KMS-11 (cell line): Measurements from ENCODE around the gene GADL1.

Source experiments
- H2AFZ ChIP-seq: fragments of 200-600 bp; sonication (generic); 2 replicates; pipeline ENCODE4 v1.6.1; 2016; ENCODE audit warnings: antibody characterized with exemption, mixed run types, low read depth
- H3K27ac ChIP-seq: fragments of 200-600 bp; sonication (generic); 2 replicates; pipeline ENCODE4 v1.6.1; 2016; ENCODE audit warnings: mild to moderate bottlenecking, mixed run types
- H3K27me3 ChIP-seq: fragments of 200-600 bp; sonication (generic); 2 replicates; pipeline ENCODE4 v1.6.1; 2017; ENCODE audit warnings: mild to moderate bottlenecking, low read depth, mixed run types, moderate library complexity; ENCODE audit not compliant: insufficient read depth
- H3K36me3 ChIP-seq: fragments of 200-600 bp; sonication (generic); 2 replicates; pipeline ENCODE4 v1.6.1; 2017; ENCODE audit warnings: mild to moderate bottlenecking, mixed run types; ENCODE audit not compliant: insufficient read depth
- H3K4me1 ChIP-seq: fragments of 200-600 bp; sonication (generic); 2 replicates; pipeline ENCODE4 v1.6.1; 2016; ENCODE audit warnings: mild to moderate bottlenecking, low read depth, mixed run types; ENCODE audit not compliant: poor library complexity, severe bottlenecking
- H3K4me2 ChIP-seq: fragments of 200-600 bp; sonication (generic); 2 replicates; pipeline ENCODE4 v1.7.0; 2016; ENCODE audit warnings: mild to moderate bottlenecking, mixed run types
- H3K4me3 ChIP-seq: fragments of 200-600 bp; sonication (generic); IDR thresholded peaks from 2 replicates; pipeline ENCODE4 v1.6.1; 2017; ENCODE audit warnings: low read depth, low read length, mixed read lengths; ENCODE audit not compliant: insufficient read depth
- H3K79me2 ChIP-seq: fragments of 200-600 bp; sonication (generic); 2 replicates; pipeline ENCODE4 v1.6.1; 2016; ENCODE audit warnings: low read depth, mixed run types; ENCODE audit not compliant: insufficient read depth
- H3K9ac ChIP-seq: fragments of 200-600 bp; sonication (generic); 2 replicates; pipeline ENCODE4 v1.6.1; 2016; ENCODE audit warnings: mild to moderate bottlenecking, mixed run types
- H4K20me1 ChIP-seq: fragments of 200-600 bp; sonication (generic); 2 replicates; pipeline ENCODE4 v1.6.1; 2016; ENCODE audit warnings: mild to moderate bottlenecking, mixed run types; ENCODE audit not compliant: insufficient read depth
- TF ChIP-seq, protein P1 (sequence below): fragments of 200-600 bp; sonication (generic); conservative IDR thresholded peaks from 2 replicates; pipeline ENCODE4 v1.6.1; 2017; ENCODE audit warnings: low read depth, mild to moderate bottlenecking, antibody characterized with exemption, low read length, moderate library complexity, mixed read lengths

The GADL1 gene

GRCh38 chr3:30737743-30738499, 156.5 kb downstream of the GADL1 start:
- Histone ChIP-seq H3K4me2 (no peak overlapping the region), H3K4me3 (no peak overlapping the region), H3K79me2 (no peaks in the 10 kb centered on the region), H2AFZ (no peak overlapping the region), H3K27me3 (no peaks in the 10 kb centered on the region), H3K4me1 (no peaks in the 10 kb centered on the region), H3K9ac (no peak overlapping the region), H3K27ac (no peak overlapping the region), H3K36me3 (no peaks in the 10 kb centered on the region), H4K20me1 (no peaks in the 10 kb centered on the region)
- TF ChIP-seq, protein P1, sequence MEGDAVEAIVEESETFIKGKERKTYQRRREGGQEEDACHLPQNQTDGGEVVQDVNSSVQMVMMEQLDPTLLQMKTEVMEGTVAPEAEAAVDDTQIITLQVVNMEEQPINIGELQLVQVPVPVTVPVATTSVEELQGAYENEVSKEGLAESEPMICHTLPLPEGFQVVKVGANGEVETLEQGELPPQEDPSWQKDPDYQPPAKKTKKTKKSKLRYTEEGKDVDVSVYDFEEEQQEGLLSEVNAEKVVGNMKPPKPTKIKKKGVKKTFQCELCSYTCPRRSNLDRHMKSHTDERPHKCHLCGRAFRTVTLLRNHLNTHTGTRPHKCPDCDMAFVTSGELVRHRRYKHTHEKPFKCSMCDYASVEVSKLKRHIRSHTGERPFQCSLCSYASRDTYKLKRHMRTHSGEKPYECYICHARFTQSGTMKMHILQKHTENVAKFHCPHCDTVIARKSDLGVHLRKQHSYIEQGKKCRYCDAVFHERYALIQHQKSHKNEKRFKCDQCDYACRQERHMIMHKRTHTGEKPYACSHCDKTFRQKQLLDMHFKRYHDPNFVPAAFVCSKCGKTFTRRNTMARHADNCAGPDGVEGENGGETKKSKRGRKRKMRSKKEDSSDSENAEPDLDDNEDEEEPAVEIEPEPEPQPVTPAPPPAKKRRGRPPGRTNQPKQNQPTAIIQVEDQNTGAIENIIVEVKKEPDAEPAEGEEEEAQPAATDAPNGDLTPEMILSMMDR = no peak

- TF ChIP-seq, protein P1 = no peak
- no peak overlapping the region for H3K4me3 ChIP-seq
Observed at GRCh38 chr3:30733696-30734095, 160.8 kb downstream of the GADL1 start.

GRCh38 chr3:30733209-30733608, 161.3 kb downstream of the GADL1 start:
- H3K79me2 ChIP-seq = no peaks in the 10 kb centered on the region
- no peak overlapping the region for H2AFZ ChIP-seq
- H3K4me1 ChIP-seq = no peaks in the 10 kb centered on the region
- H3K4me3 ChIP-seq = no peak overlapping the region
- H3K36me3 ChIP-seq = no peaks in the 10 kb centered on the region
- no peak overlapping the region for H3K9ac ChIP-seq
- no peaks in the 10 kb centered on the region for H4K20me1 ChIP-seq
- TF ChIP-seq, protein P1 = no peak
- no peak overlapping the region for H3K27ac ChIP-seq
- no peaks in the 10 kb centered on the region for H3K27me3 ChIP-seq
- no peak overlapping the region for H3K4me2 ChIP-seq

More at GRCh38 chr3:30733696-30734095, 160.8 kb downstream of the GADL1 start:
- Histone ChIP-seq H3K4me2 (no peak overlapping the region), H3K27me3 (no peaks in the 10 kb centered on the region), H3K79me2 (no peaks in the 10 kb centered on the region), H4K20me1 (no peaks in the 10 kb centered on the region), H2AFZ (no peak overlapping the region), H3K27ac (no peak overlapping the region), H3K36me3 (no peaks in the 10 kb centered on the region), H3K9ac (no peak overlapping the region), H3K4me1 (no peaks in the 10 kb centered on the region)

DNA sequence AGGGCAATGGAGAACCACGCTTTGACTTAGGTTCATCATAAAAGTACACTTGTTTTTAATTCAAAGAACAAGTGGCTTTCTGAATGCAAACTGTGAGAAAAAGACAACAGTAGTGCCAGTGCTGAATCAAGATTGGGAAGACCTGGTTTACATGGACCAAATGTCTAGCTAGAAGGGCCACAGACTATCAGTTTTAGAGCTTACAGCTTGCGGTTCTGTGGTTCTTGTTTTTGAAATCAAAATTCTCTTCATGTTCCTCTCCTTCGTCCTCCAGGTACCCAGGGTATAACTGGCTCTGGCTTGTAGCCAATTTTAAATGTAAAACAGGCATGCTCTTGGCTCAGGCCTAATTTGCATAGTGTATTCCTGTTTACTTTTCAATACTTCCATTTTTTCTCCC, 163.5 kb downstream of the GADL1 start:
- Histone ChIP-seq H3K4me2 (no peak overlapping the region), H3K9ac (no peak overlapping the region), H2AFZ (no peak overlapping the region), H3K79me2 (no peaks in the 10 kb centered on the region), H3K36me3 (no peaks in the 10 kb centered on the region), H3K4me1 (no peaks in the 10 kb centered on the region), H3K27me3 (no peaks in the 10 kb centered on the region), H3K4me3 (no peak overlapping the region), H4K20me1 (no peaks in the 10 kb centered on the region), H3K27ac (no peak overlapping the region)
- TF ChIP-seq, protein P1 = no peak
